Prostate gland (tissue), 2 donors: ENCODE measurements around the gene CEP78.

Experiments used
- POLR2A ChIP-seq: fragments of 450-650 bp; IDR thresholded peaks from one replicate; pipeline ENCODE4 v1.6.1; 2016; ENCODE audit warnings: antibody characterized with exemption, mild to moderate bottlenecking
- TF ChIP-seq, protein P1 (sequence below), 4 experiments: fragments of 200-600 bp in 2 of 4; fragments of 450-650 bp in 2 of 4; sonication (generic) in 2 of 4; IDR thresholded peaks; 1 replicate in 3 of 4; 2 replicates in 1 of 4; pipeline ENCODE4 v1.5.1; 2016 to 2019; ENCODE audit warnings: antibody characterized with exemption in 4 of 4, mild to moderate bottlenecking in 2 of 4, moderate library complexity in 2 of 4

DNA sequence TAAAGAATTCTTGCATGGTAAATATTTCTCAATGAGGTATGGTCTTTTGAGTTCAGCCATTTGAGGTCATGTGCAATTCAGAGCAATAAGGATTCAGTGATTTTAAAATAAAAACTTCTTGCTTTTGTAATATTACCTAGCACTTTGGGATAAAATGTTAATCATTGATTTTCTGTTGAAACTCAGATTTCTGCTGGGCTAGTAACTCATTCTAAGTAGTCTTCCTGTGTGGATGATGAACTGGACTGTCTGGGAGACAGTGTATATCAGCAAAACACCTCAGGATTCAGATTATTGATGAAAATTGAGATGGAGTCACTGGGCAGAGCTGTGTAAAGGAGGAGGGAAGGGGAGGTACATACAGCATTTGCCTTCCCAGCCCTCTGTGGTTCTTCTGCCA lies 50.2 kb downstream of the CEP78 start:
- TF ChIP-seq POLR2A = no peak
- TF ChIP-seq, protein P1, sequence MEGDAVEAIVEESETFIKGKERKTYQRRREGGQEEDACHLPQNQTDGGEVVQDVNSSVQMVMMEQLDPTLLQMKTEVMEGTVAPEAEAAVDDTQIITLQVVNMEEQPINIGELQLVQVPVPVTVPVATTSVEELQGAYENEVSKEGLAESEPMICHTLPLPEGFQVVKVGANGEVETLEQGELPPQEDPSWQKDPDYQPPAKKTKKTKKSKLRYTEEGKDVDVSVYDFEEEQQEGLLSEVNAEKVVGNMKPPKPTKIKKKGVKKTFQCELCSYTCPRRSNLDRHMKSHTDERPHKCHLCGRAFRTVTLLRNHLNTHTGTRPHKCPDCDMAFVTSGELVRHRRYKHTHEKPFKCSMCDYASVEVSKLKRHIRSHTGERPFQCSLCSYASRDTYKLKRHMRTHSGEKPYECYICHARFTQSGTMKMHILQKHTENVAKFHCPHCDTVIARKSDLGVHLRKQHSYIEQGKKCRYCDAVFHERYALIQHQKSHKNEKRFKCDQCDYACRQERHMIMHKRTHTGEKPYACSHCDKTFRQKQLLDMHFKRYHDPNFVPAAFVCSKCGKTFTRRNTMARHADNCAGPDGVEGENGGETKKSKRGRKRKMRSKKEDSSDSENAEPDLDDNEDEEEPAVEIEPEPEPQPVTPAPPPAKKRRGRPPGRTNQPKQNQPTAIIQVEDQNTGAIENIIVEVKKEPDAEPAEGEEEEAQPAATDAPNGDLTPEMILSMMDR (IDR thresholded peaks at IDR 0.05) = no peak
